DMS114 treated with DMSO at 0.1 percent for 48 hours (cell line): Measurements from ENCODE around the gene ANO1.

Source experiments
- DNase-seq: peaks from one replicate; lab custom pipeline; 2025; ENCODE audit not compliant: unreplicated experiment; lab: John Stamatoyannopoulos, UW

ANO1 gene

DNA sequence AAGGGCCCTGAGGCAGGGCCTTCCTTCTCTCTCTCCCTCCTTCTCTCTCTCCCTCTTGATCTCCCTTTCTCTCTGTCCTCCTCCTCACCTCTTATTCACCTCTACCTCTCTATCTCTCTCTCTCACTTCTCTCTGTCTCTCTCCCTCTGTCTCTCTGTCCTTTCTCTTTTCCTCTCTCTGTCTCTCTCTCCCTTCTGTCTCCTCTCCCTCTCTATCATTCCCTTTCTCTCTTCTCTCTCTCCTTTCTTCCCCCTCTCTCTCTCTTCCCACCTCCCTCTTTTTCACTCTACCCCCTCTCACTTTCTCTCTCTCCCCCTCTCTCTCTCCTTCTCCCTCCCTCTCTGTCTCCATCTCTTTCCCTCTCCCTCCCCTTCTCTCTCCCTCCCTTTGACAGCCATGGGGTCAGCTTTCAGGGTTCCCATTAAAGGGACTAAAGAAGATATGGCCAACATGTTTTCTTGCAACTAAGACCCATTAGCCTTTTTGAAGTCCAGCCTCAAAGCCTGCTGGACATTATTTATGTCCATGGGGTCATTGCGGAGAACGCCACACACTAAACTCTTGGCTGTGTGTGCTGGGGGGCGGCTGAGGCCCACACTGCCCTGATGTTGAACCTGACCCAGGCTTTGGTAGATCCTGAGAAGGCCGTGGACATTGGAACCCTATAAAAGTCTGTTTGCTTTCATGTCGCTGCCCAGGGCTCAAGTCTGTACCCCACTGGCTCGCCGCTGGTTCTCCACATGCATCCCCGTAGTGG is 15.0 kb downstream of the ANO1 start:
- no peak for DNase-seq

DNA sequence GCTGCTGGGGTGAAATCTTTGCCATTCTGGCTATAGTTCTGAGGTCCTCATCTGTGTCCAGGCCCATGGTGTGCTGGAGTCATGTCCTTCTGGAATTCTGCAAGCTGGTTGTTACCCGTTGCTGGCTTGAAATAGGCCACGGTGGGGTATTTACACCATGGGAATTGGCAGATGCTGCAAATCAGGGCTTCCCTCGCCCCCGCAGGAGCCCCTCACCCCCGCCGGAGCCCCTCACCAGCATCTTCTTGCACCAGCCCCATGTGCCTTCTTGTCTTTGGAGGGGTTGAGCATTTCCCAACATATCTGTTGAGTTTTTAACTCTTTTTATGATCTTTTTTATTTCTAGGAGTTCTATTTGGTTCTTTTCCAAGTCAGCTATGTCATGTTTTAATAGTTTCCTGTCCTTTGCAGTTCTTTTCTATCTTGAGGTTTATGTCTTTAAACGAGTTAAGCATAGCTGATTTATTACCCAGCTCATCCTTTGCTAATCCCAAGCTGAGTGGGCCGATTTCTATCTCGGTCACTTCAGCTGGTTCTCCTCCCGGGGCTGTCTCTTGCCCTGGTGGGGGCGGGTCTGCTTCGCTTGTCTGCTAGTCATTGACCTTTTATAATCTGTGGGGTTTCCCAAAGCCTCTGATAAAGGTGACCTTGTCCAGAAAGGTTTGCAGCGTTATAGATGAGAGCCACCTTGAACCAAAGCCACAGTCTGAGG is 17.6 kb downstream of the ANO1 start:
- DNase-seq = no peak

DNA sequence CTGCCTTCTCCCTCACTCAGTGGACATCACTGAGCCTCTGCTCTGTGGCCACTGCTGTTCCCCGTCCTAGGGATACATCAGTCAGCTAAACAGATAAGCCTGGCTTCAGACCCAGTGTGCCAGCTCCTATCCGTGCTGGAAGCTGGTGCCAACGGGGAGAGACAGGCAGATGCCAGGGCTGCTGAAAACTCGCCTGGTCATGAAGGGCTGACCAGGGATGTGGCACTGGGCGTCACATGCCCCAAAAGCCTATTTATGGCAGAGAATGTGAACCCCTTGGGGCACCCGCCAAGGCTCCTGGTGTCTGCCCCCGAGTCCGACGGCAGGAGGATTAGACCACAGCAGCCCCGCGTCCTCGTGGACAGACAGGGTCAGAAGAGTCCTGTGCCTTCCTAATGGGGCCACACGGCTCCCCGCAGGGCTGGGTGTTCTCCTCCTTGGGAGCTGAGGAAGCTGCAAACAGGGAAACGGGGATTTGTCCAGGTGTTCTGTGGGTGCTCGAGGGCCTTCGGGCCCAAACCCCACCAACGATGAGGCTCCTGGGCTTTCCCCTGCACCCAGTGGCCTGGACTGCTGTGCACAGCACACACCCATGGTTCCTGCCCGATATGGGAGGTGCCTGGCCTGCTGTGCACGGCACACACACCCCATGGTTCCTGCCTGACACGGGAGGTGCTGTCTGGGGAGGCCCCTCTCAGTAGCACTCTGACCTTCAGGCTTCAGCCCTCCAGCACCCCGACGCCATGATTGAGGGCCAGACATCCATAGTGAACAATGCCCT is 19.9 kb downstream of the ANO1 start:
- no peak for DNase-seq

DNA sequence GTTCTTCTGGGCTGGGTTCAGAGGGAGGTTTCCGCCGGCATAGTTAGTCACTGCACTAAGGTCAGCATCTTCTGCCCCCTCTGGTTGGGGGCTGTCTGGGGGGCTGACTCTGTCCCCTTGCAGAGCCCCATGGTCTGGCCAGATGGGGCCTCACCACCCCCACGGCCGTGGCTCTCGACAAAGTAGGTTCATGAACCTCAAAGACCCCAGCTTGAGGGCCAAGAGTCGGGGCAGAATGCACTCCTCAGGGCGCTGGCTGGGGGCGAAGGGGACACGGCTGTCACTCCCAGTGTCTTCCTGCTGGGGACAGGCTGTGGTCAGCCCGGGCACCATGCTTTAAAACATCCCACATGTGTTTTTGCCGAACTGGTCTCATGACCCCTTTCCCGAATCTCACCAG is 20.8 kb downstream of the ANO1 start:
- no peak for DNase-seq

DNA sequence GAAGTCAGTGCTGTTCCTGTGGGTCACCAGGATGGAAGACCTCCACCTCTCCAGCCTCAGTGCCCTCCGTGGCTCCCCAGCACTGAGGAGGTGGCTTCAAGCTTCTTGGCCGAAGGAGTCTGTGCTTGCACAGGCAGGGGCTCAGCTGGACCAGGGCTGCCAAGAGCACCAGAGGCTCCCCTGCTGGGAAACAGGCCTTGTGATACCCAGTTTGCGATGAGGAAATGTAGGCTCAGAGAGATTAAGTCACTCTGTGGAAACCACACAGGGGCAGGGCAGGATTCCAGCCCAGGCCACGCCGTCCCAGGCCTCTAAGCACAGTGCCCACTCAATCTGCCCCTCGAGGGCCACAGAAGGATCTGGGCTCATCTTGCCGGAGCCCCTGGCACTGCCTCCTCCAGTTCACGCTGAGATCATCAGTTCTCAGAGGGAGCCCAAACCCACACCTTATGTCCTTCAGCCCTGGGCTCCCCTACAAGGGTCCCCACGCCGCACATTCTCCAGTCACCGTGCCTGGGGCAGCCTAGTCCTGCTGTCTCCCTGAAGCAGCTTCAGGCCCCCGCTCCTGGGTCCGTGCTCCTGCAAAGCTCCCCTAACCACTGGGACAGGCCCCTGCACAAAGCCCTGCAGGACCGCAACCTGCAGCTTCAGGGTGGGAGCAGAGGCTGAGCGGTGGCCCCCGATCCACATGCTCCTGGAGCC is 21.6 kb downstream of the ANO1 start:
- no peak for DNase-seq

DNA sequence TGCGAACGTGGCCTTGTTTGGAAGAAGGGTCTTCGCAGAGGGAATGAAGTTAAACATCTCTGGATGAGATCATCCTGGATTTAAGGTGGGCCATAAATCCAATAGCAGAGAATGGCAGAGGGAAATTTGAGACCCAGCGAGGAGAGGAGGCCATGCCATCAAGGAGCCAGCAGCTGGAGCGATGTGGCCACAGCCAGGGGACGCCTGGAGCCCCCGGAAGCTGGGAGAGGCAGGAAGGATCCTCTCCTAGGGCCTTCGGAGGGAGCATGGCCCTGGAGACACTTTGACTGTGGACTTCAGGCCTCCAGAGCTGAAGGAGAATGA is 22.1 kb downstream of the ANO1 start:
- no peak for DNase-seq

DNA sequence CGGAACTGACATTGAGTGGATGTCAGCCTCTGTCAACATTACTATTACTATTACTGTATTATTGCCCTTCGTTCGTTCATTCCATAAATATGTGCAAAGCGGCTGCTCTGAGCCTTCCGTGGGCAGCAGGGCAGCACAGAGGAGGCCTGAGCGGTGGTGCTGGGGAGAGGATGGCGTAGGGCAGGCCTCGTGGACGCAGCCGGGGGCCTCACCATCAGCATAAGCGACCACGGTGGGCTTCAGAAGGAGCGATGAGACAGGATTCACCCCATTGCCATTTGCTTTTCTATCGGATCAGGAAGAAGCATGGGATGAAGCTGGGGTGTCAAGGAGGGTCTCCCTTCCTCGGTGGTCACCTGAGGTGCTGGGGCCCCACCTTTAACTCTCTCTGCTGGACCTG is 22.7 kb downstream of the ANO1 start:
- no peak for DNase-seq

DNA sequence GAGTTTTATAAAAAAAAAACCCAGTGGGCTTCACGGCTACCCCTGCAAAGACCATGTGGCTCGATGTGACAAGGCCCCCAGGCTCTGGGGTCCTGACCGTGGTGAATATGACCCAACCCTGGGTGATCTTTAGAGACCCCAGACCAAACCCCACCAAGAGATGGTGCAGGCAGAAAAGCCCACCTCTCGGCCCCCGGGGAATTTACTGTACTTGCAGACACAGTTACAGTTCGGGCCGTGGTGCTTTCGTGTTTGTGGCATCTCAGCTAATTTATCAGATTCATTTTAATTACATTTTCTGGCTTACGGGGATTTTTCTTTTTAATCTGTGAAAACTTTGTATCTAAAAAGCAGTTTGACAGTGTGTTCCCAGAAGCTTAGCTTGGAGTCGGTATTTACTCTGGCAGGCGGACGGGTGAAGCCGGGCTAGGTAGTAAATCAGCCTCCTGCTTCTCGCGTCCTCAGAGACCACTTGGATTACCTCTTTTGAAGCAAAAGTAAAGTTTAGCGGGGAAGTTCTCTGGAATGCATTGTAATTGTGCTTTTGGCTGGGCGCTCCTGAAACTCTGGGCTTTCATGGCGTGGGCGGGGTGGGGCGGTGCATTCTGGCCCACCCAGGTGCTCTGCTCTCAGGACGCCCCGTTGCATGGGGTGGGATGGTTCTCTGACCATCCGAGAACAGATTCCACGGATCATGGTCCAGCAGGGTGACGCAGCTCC is 25.3 kb downstream of the ANO1 start:
- no peak for DNase-seq

DNA sequence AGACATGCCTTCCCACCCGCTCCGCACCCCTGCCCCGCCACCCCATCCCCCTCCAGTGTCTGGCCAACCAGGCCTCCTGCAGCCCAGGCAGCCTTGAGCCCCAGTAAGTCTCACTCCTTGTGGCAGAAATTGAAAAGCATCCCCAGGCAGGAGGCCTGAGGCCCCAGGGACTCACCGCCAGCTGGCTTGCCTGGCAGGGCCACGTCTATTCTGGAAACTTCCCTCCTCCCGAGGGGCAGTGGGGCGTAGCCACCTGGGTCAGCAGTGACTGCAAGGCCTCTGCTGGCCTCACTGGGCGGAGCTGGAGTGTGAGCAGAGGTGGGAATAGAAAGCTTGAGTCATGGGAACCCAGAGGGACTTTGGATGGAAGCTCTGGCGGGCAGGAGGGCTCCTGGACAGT is 26.3 kb downstream of the ANO1 start:
- DNase-seq = no peak

DNA sequence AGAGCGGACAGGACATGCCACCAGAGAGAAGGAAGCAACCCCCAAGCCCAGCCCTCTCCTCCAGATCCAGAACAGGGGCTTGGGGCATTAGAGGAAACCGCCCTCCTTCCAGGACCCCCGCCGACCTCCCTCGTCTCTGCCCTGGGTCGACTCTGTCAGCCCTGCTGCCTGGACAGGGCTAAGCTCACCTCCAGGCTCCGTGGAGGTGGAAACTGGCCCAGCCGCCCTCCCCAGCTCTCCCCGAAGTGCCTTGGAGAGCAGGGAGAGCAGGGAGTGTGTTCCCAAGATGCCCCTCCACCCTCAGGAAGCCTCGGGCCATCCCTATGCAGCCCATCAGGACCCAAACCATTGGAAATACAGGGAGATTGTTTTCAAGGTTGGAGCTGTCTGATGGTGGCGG is 26.8 kb downstream of the ANO1 start:
- DNase-seq = no peak

DNA sequence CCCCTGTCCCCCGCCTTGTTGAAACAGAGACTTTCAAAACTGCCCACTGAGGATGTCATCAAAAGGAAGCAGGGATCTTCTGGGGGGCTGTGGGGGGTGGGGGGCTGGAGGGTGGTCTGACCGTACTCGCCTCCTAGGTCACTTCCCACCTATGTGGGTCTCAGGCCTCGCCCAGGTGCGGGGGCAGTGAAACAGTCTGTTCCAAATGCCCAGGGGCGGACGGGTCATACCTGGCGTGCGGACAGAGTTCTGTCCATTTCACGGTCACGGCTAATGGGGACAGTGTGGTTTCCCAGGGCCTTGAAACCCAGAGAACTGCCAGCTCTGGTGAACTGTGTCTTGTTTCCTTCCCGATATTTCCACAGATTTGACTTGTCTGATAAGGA is 27.2 kb downstream of the ANO1 start:
- DNase-seq = no peak

DNA sequence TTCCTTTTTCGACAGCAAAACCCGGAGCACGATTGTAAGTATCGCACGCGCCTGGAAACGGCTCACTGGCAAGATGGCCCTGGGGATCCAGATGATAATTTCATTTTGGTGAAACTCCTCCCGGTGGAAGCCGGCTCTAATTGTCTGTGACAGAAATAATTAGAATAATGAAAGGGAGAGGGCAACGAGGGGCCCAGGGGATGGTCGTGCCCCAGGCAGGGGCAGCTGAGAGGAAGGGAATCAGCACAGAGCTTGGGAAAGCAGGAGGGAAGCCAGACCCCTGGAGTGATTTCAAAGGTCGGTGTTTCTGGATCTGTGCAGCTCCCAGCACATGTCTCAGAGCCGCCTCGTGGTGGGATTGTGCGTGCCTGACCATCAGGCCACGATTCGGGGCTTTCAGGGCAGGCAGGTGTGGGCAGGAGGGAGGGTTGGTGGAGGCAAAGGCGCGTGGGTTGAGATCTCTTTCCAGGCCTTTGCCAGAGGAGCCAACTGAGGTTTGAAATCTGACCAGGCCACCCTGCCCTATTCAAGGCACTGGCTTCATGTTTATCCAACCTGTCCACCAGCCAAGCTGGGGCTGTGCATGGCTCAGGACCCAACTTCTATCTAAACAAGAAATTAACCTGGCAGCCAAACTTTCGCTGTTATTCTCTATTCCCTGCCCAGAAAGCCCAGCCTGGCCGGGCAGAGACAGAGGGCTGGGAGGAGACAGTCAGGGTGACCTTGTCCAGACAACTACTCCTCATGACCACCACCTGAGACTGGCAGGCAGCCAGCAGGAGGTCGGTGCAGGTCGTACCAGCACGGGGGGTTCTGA is 27.8 kb downstream of the ANO1 start:
- DNase-seq = no peak

DNA sequence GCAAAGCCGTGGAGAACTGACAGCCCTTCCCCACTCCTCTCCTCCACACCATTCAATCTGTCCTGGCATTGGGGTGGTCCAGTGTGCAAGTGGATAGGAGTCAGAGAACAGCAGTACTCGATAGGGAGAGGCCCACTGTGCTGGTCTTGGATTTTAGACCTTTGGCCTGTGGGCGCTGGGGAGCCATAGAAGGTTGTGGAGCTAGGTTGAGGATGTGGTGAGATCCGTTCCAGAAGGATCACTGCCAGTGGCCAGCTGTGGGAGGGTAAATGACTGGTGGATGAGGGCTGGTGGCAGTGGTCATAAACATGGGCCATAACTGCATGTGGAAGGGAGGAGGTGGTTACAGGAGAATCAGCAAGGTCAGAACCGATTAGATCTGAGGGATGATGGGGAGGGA is 28.6 kb downstream of the ANO1 start:
- no peak for DNase-seq

DNA sequence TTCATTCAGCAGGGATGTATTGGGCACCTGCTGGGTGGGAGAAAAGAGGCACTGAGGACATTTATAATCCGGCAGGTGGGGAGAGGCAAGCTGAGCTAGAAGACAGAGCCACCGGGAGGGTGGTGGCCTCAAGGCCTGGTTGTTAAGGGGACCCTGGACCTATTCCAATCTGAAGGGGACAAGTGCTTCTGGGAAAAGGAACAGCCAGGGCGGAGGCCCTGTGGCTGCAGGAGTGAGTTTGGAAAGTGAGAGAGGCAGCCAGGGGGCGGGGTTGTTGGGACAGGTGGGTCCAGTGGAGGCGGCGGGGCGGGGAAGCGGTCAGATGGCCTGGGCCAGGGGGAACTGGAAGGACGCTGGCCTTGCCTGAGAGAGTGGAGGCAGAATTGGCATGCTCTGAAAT is 29.1 kb downstream of the ANO1 start:
- DNase-seq = no peak

DNA sequence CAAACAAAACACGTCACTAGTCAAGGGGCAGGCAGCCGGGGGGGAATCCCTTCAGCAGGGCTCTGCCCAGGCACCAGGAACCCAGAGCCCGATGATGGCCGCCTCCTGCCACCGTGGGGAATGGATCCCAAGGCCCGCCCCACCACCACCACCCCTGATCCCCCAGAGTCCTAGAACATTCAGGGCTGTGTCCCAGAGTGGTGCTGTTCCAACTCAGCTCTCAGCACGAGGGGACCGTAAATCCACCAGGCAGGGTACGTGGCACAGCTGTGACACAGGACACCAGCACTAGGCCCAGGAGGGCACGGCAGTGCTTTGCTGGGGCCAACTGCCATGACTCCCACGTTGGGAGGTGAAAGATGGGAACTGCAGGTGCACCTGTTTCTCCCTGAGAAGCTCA is 29.6 kb downstream of the ANO1 start:
- no peak for DNase-seq

DNA sequence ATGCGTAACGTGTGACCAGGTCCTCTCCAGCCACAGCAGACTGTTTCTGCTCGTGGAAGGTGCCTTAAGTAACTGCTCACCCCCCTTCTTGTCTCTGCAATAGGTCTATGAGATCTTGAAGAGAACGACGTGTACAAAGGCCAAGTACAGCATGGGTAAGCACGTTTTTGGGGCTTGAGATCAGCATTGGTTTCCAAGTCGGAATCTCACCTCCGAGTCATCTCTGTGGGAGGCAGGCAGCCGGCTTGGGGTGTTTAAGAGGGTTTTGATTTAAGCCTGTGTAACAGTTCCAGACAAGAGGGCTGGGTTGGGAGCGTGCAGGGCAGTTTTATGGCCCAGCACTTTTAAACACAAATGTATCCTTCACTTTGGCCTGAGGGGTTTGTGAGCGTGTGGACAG is 30.1 kb downstream of the ANO1 start:
- DNase-seq = no peak

DNA sequence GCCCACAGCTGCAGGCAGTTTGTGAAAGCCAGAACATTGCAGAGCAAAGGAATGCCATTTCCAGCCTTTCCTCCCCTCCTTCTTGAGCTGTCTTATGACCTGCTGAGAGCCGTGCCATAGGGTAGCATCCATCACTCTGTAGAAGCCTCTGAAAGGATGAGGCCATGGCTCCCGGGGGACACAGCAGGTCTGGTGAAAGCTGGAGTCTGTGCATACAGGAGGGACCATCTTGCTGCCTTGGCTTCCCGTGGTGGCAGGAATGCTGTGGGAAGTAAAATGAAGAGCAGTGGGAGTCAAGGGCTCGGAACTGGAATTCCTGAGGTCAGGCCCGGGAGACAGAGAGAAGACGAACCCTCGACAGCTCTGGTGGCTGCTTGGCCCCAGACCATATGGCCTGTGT is 30.9 kb downstream of the ANO1 start:
- no peak for DNase-seq

DNA sequence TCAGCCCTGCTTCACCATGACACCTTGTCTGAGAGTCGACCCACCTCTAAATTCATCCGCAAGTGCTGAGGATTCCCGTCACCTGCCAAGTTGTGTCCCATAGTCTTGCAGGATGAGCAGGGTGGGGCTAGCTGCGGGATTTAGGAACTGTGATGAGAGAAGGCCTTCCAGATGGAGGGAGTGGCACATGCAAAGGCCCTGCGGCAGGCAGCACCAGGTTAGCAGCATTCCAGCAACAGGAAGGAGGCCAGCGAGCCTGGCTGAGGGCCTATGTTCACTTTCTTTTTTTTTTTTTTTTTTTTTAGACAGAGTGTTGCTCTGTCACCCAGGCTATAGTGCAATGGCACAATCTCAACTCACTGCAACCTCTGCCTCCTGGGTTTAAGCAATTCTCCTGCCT is 31.8 kb downstream of the ANO1 start:
- DNase-seq = no peak

DNA sequence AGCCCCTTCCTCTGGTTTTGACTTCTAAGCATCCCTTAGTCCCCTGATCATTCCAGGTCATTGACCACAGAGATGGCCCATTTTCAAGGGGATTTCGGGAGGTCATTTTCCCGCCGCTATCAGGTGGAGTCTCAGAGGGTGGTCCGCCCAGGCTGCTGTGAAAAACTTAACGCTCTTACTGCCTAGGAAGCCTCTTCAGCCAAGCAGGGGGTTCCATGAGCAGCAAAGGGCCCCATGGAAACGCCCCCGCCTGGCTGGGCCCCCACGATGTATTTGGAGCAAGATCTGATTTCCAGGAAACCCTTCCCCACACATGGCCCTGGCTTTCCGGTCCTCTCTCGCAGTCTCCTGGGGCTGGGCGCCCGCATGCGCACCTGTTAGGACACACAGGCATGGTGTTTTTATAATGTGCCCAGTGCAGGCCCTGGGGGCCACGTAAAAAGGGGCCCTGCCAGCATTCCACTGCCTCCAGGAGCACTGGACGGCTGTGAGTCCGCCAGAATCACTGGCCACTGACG is 32.5 kb downstream of the ANO1 start:
- no peak for DNase-seq
